ENCODE data around the gene PSMD11. TPM values are rescaled to one million over a fixed set of nuclear protein-coding genes. Genes with fewer than 3 reads are reported as not detected.

Gene PSMD11
- total and polyA plus RNA-seq, 2 of the 13 experiments (the other 11 are each of a cell fraction or from before 2014, with no cell fraction given) = 69.8 to 152 TPM

DNA sequence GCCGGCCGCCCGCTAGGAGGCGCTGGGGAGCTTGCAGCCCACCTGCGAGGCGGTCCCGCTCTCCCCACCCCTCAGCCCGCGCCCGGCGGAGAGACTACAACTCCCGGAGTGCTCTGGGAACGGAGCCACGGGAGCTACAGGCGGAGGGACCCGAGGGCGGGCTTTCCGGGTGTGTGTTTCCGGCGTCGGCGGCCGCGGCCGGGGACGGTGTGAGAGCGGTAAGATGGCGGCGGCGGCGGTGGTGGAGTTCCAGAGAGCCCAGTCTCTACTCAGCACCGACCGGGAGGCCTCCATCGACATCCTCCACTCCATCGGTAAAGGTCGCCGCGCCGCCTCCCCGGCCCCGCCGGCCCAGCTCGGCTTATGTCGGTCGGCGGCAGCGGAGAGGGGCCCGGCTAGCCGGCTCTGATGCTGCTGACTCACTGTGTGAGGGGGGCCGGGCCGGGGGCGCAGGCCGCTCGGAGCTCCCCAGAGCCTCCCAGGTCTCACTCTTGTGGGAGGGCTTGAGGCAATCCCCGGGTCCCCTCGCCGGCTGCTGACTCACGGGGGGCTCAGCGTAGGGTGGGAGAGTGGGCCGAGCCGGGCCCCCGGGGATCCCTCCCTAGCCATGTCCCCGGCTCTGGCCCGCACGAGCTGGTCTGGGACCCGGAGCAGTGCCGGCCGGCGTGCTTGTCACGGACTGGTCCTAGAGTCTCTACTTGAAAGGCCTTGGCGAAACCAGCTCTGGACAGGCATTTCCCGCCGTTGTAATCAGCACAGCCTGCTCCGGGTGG, at the start of gene PSMD11 (continued):
- TF ChIP-seq HNRNPH1 (optimal IDR thresholded peaks at IDR 0.05; ENCODE audit: low read depth, low read length) (no peak), SOX5 (CRISPR knock-in tag; IDR thresholded peaks at IDR 0.05; ENCODE audit: borderline replicate concordance) (peak; percentile 42; the same call in 1 of the 2 replicates), SUZ12 (IDR thresholded peaks at IDR 0.05; ENCODE audit: low read depth, low read length) (peak; percentile 76), ZNF761 (CRISPR knock-in tag; conservative IDR thresholded peaks at IDR 0.05) (peak; percentile 88), CHCHD3 (CRISPR knock-in tag; IDR thresholded peaks at IDR 0.05) (no peak), NFRKB (IDR thresholded peaks at IDR 0.05) (0 out of 2 replicates have a peak, but pooled peaks have one; percentile 23), MTF2 (CRISPR knock-in tag; IDR thresholded peaks at IDR 0.05; ENCODE audit: borderline replicate concordance) (no peak; the same call in 1 of the 2 replicates), UBTF (CRISPR knock-in tag; IDR thresholded peaks at IDR 0.05) (peak; percentile 83), ZNF30 (CRISPR knock-in tag; IDR thresholded peaks at IDR 0.05) (no peak; the same call in 1 of the 2 replicates), ZNF782 (CRISPR knock-in tag; IDR thresholded peaks at IDR 0.05; ENCODE audit: borderline replicate concordance) (peak; percentile 14; the same call in 1 of the 2 replicates), ZNF33B (CRISPR knock-in tag; IDR thresholded peaks at IDR 0.05) (0 out of 2 replicates have a peak, but pooled peaks have one; percentile 23), MEIS2 (CRISPR knock-in tag; IDR thresholded peaks at IDR 0.05) (no peak), DMAP1 (CRISPR knock-in tag; IDR thresholded peaks at IDR 0.05) (peak; percentile 57; the same call in 1 of the 2 replicates), TFDP2 (CRISPR knock-in tag; IDR thresholded peaks at IDR 0.05) (peak; percentile 75; the same call in 1 of the 2 replicates), ZNF577 (CRISPR knock-in tag; IDR thresholded peaks at IDR 0.05; ENCODE audit: borderline replicate concordance, low read depth) (0 out of 2 replicates have a peak, but pooled peaks have one; percentile 47)
- TF ChIP-seq, protein P1, sequence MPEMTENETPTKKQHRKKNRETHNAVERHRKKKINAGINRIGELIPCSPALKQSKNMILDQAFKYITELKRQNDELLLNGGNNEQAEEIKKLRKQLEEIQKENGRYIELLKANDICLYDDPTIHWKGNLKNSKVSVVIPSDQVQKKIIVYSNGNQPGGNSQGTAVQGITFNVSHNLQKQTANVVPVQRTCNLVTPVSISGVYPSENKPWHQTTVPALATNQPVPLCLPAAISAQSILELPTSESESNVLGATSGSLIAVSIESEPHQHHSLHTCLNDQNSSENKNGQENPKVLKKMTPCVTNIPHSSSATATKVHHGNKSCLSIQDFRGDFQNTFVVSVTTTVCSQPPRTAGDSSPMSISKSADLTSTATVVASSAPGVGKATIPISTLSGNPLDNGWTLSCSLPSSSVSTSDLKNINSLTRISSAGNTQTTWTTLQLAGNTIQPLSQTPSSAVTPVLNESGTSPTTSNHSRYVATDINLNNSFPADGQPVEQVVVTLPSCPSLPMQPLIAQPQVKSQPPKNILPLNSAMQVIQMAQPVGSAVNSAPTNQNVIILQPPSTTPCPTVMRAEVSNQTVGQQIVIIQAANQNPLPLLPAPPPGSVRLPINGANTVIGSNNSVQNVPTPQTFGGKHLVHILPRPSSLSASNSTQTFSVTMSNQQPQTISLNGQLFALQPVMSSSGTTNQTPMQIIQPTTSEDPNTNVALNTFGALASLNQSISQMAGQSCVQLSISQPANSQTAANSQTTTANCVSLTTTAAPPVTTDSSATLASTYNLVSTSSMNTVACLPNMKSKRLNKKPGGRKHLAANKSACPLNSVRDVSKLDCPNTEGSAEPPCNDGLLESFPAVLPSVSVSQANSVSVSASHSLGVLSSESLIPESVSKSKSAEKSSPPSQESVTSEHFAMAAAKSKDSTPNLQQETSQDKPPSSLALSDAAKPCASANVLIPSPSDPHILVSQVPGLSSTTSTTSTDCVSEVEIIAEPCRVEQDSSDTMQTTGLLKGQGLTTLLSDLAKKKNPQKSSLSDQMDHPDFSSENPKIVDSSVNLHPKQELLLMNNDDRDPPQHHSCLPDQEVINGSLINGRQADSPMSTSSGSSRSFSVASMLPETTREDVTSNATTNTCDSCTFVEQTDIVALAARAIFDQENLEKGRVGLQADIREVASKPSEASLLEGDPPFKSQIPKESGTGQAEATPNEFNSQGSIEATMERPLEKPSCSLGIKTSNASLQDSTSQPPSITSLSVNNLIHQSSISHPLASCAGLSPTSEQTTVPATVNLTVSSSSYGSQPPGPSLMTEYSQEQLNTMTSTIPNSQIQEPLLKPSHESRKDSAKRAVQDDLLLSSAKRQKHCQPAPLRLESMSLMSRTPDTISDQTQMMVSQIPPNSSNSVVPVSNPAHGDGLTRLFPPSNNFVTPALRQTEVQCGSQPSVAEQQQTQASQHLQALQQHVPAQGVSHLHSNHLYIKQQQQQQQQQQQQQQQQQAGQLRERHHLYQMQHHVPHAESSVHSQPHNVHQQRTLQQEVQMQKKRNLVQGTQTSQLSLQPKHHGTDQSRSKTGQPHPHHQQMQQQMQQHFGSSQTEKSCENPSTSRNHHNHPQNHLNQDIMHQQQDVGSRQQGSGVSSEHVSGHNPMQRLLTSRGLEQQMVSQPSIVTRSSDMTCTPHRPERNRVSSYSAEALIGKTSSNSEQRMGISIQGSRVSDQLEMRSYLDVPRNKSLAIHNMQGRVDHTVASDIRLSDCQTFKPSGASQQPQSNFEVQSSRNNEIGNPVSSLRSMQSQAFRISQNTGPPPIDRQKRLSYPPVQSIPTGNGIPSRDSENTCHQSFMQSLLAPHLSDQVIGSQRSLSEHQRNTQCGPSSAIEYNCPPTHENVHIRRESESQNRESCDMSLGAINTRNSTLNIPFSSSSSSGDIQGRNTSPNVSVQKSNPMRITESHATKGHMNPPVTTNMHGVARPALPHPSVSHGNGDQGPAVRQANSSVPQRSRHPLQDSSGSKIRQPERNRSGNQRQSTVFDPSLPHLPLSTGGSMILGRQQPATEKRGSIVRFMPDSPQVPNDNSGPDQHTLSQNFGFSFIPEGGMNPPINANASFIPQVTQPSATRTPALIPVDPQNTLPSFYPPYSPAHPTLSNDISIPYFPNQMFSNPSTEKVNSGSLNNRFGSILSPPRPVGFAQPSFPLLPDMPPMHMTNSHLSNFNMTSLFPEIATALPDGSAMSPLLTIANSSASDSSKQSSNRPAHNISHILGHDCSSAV (CRISPR knock-in tag; IDR thresholded peaks at IDR 0.05; ENCODE audit: borderline replicate concordance) = no peak
- TF ChIP-seq, protein P2, sequence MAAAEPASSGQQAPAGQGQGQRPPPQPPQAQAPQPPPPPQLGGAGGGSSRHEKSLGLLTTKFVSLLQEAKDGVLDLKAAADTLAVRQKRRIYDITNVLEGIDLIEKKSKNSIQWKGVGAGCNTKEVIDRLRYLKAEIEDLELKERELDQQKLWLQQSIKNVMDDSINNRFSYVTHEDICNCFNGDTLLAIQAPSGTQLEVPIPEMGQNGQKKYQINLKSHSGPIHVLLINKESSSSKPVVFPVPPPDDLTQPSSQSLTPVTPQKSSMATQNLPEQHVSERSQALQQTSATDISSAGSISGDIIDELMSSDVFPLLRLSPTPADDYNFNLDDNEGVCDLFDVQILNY (CRISPR knock-in tag; conservative IDR thresholded peaks at IDR 0.05) = peak; percentile 61; the same call in 1 of the 2 replicates
